Stimulated activated naive B cell treated with anti-CD40 and anti-IgM and Interleukin-4, amounts not matched to agents 10 μg/mL and 1 μg/mL and 100 μg/mL, for 72 hours (primary cell): ENCODE results near the gene CD247.

Source experiments
- ATAC-seq, 2 donors: fragments of 150-1000 bp; cut with Tn5 transposase; replicated peaks; 2 replicates each; pipeline ENCODE4 v1.10.0; 2021; ENCODE audit warnings: moderate library complexity in 1 of 2
- DNase-seq: peaks from one replicate; pipeline ENCODE4 v3.0.0; 2021
- H3K27ac Mint-ChIP-seq: one replicate; pipeline ENCODE4 v1.8.0; 2022; ENCODE audit warnings: mild to moderate bottlenecking, mixed read lengths
- H3K27me3 Mint-ChIP-seq, 2 donors: one replicate each; pipeline ENCODE4 v1.8.0; 2022; ENCODE audit warnings: mixed read lengths in 2 of 2
- H3K36me3 Mint-ChIP-seq, 2 donors: one replicate each; pipeline ENCODE4 v1.8.0; 2022; ENCODE audit warnings: mixed read lengths in 2 of 2, mild to moderate bottlenecking in 1 of 2
- H3K4me1 Mint-ChIP-seq, 2 donors: one replicate each; pipeline ENCODE4 v1.8.0; 2022; ENCODE audit warnings: mixed read lengths in 2 of 2, mild to moderate bottlenecking in 1 of 2
- H3K4me3 Mint-ChIP-seq, 2 donors: one replicate each; pipeline ENCODE4 v1.8.0; 2022; ENCODE audit warnings: mild to moderate bottlenecking in 2 of 2, mixed read lengths in 2 of 2, moderate library complexity in 1 of 2
- H3K9me3 Mint-ChIP-seq, 2 donors: one replicate each; pipeline ENCODE4 v1.8.0; 2022; ENCODE audit warnings: mixed read lengths in 2 of 2, mild to moderate bottlenecking in 1 of 2

The CD247 gene

GRCh38 chr1:167416506-167416905 lies 101.8 kb downstream of the CD247 start:
- Mint-ChIP-seq H3K27me3 (no peaks in the 10 kb centered on the region), H3K36me3 (peaks cover 16 to 35% of the 10 kb centered on the region in 2 donors), H3K9me3 (no peaks in the 10 kb centered on the region), H3K27ac (no peak overlapping the region), H3K4me3 (no peak overlapping the region), H3K4me1 (peaks cover 7 to 27% of the 10 kb centered on the region in 2 donors)
- ATAC-seq (no peak), DNase-seq (no peak)

- ATAC-seq (no peak), DNase-seq (no peak)
- H3K27me3 Mint-ChIP-seq = no peaks in the 10 kb centered on the region
- H3K4me3 Mint-ChIP-seq = no peak overlapping the region
- H3K27ac Mint-ChIP-seq = no peak overlapping the region
- peaks cover 6 to 20% of the 10 kb centered on the region in 2 donors for H3K4me1 Mint-ChIP-seq
- peaks cover 16 to 37% of the 10 kb centered on the region in 2 donors for H3K36me3 Mint-ChIP-seq
- H3K9me3 Mint-ChIP-seq = no peaks in the 10 kb centered on the region
Measured at GRCh38 chr1:167413328-167413727, 105.0 kb downstream of the CD247 start.

DNA sequence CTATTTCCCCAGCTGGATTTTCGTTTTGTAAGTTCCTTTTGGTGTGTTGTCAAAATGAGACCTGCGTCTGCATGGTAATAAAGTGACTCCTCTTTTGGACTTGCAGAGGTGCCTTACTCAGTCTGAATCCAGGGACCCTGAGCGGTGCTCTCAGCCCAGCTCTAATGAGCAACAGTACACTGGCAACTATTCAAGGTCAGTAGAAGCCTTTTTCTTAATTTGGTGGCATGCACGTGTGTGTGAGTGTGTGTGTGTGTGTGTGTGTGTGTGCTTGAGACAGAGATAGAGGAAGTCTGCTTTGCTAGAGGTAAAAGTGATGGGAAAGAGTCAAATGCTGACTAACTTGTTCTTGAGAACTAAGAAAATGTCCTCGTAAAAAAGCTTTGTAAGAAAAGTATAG lies 105.4 kb downstream of the CD247 start:
- H3K9me3 Mint-ChIP-seq = no peaks in the 10 kb centered on the region
- peaks cover 3 to 16% of the 10 kb centered on the region in 2 donors for H3K4me1 Mint-ChIP-seq
- DNase-seq = no peak
- H3K4me3 Mint-ChIP-seq = no peak overlapping the region
- no peak overlapping the region for H3K27ac Mint-ChIP-seq
- H3K27me3 Mint-ChIP-seq = no peaks in the 10 kb centered on the region
- peaks cover 16 to 41% of the 10 kb centered on the region in 2 donors for H3K36me3 Mint-ChIP-seq
- no peak for ATAC-seq

DNA sequence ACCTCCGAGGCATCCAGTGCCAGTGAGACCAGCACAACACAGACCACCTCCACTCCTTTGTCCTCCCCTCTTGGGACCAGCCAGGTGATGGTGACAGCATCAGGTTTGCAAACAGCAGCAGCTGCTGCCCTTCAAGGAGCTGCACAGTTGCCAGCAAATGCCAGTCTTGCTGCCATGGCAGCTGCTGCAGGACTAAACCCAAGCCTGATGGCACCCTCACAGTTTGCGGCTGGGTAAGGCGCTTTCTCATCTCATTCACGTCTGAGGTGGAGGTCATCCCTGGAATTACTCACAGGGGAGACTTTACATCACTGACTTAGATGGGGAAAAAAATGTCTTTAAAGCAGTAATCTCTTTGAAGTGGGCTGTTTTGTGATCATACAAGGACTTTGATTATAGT lies 106.3 kb downstream of the CD247 start:
- ATAC-seq (no peak), DNase-seq (no peak)
- no peaks in the 10 kb centered on the region for H3K9me3 Mint-ChIP-seq

GRCh38 chr1:167409183-167409582 lies 109.1 kb downstream of the CD247 start:
- Mint-ChIP-seq H3K36me3 (peaks cover 21 to 48% of the 10 kb centered on the region in 2 donors), H3K4me1 (peaks cover 0 to 8% of the 10 kb centered on the region in 2 donors), H3K27ac (no peak overlapping the region), H3K27me3 (no peaks in the 10 kb centered on the region), H3K4me3 (no peak overlapping the region), H3K9me3 (no peaks in the 10 kb centered on the region)
- no peak for DNase-seq
- no peak for ATAC-seq

More for the DNA sequence above, 106.3 kb downstream of the CD247 start:
- Mint-ChIP-seq H3K4me1 (peaks cover under 1 to 8% of the 10 kb centered on the region in 2 donors), H3K4me3 (no peak overlapping the region), H3K27ac (no peak overlapping the region), H3K27me3 (no peaks in the 10 kb centered on the region), H3K36me3 (peaks cover 16 to 46% of the 10 kb centered on the region in 2 donors)

- H3K27ac Mint-ChIP-seq = no peak overlapping the region
- no peaks in the 10 kb centered on the region for H3K9me3 Mint-ChIP-seq
- H3K4me1 Mint-ChIP-seq = peaks cover 0 to 8% of the 10 kb centered on the region in 2 donors
- ATAC-seq = no peak
- no peak overlapping the region for H3K4me3 Mint-ChIP-seq
- H3K27me3 Mint-ChIP-seq = no peaks in the 10 kb centered on the region
- no peak for DNase-seq
- H3K36me3 Mint-ChIP-seq = peaks cover 24 to 48% of the 10 kb centered on the region in 2 donors
Measured at GRCh38 chr1:167408355-167408754, 110.0 kb downstream of the CD247 start.

DNA sequence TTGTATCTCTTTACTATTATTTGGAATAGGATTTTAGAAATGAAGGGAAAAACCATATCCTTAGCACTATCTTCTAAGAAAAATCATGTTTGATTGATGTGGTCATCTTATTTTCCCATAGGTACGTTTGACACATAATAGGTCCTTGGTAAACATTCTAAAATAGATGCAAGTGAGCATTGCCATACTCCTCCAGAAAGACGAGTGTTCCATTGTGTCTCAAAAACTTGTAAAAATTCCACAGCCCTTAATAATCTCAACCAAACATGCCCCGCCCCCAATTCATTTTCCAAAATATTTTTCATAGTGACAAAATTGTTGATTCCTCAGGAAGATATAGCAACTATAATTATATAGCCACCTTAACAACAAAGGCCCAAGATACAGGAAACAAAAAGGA lies 113.4 kb downstream of the CD247 start:
- Mint-ChIP-seq H3K4me1 (no peaks in the 10 kb centered on the region), H3K4me3 (no peak overlapping the region), H3K36me3 (peaks cover 26 to 43% of the 10 kb centered on the region in 2 donors), H3K27ac (no peak overlapping the region), H3K9me3 (no peaks in the 10 kb centered on the region), H3K27me3 (no peaks in the 10 kb centered on the region)
- no peak for ATAC-seq
- no peak for DNase-seq

- Mint-ChIP-seq H3K9me3 (no peaks in the 10 kb centered on the region), H3K27ac (no peak overlapping the region), H3K4me1 (no peaks in the 10 kb centered on the region), H3K27me3 (no peaks in the 10 kb centered on the region), H3K4me3 (no peak overlapping the region), H3K36me3 (peaks cover 26 to 40% of the 10 kb centered on the region in 2 donors)
- ATAC-seq = no peak
- no peak for DNase-seq
Measured at GRCh38 chr1:167404161-167404888, 114.0 kb downstream of the CD247 start.

DNA sequence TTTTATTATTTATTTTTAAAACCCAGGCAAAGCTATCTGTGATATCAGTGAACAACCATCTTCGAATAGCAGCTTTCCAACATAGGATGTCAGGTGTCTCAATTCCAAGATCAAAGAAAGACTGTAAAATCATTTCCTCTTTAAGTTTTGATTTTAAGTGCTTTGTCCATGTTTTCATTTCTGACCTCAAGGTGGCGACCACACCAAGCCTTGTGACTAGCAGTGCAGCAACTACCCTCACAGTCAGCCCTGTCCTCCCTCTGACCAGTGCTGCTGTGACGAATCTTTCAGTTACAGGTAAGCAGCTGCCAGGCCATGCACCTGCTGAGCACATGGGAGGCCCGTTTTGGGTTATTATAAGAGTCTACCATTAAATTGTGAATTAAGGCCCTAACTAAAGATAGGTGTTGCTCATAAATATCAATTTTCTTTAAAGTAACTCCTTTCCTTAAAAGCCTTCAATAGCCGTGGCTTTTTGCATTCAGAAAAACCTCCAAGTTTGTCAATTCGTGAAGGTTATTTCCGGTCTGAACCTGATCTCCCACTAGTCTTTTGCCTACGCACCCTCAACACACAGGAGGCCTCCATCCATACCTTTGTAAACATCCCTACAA lies 117.0 kb downstream of the CD247 start:
- peak; percentile 31 for DNase-seq
- Mint-ChIP-seq H3K9me3 (no peaks in the 10 kb centered on the region), H3K36me3 (peaks cover 35 to 41% of the 10 kb centered on the region in 2 donors), H3K27me3 (no peaks in the 10 kb centered on the region), H3K4me1 (no peaks in the 10 kb centered on the region), H3K27ac (no peak overlapping the region), H3K4me3 (no peak overlapping the region)
- ATAC-seq = peak; percentile 75 to 82

DNA sequence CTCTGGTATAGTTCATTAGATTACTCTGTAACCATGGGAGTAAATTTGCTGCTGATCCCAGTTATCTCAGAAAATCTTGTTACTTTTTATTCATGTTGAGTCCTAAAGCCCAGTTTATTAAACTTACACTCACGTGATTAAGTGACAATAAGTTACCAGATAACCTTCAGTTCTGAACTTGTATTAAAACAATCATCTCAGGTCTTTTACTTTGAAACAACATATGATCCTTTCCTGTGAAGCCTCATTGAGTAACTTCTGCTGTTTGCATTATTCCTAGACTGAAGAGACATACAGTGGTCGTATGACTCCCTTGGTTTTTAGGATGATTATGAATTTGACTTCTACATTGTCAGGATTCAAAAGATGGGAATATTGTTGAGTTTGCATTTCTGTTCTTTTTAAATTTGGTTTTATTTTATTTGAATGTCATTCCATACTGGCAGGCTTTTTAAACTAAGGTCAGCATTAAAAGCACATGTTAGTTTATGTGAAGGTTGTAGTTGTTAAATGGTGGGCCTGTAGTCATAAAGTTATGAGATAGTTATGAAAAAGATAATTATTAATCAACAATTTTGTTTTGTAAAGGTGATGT lies 117.9 kb downstream of the CD247 start:
- DNase-seq (no peak), ATAC-seq (no peak)
- Mint-ChIP-seq H3K27ac (no peak overlapping the region), H3K27me3 (no peaks in the 10 kb centered on the region), H3K4me1 (no peaks in the 10 kb centered on the region), H3K36me3 (peaks cover 27 to 37% of the 10 kb centered on the region in 2 donors), H3K9me3 (no peaks in the 10 kb centered on the region), H3K4me3 (no peak overlapping the region)

DNA sequence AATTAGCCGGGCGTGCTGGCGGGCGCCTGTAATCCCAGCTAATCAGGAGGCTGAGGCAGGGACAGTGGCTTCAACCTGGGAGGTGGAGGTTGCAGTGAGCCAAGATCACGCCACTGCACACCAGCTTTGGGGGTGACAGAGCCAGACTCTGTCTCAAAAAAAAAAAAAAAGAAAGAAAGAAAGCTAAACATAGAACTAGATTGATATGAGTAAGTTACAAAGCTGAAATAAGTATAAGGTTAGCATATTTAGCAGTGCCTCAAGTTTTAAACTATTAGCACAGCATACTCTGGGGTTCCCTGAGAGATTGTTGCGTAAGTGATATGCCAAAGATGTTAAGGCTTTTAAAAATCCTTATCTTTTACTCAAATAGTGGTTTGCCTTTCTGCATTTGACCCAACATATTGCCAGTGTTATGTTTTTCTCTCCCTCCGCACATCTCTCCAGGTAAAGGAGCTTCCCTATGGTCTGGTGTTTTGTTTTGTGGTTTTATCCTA lies 126.1 kb downstream of the CD247 start:
- ATAC-seq (no peak), DNase-seq (no peak)
- peaks cover 9 to 16% of the 10 kb centered on the region in 2 donors for H3K36me3 Mint-ChIP-seq
- no peaks in the 10 kb centered on the region for H3K27me3 Mint-ChIP-seq
- peak overlapping the region; percentile 20 for H3K27ac Mint-ChIP-seq
- H3K4me3 Mint-ChIP-seq = no peak overlapping the region
- H3K9me3 Mint-ChIP-seq = no peaks in the 10 kb centered on the region
- H3K4me1 Mint-ChIP-seq = peaks cover under 1 to 3% of the 10 kb centered on the region in 2 donors

DNA sequence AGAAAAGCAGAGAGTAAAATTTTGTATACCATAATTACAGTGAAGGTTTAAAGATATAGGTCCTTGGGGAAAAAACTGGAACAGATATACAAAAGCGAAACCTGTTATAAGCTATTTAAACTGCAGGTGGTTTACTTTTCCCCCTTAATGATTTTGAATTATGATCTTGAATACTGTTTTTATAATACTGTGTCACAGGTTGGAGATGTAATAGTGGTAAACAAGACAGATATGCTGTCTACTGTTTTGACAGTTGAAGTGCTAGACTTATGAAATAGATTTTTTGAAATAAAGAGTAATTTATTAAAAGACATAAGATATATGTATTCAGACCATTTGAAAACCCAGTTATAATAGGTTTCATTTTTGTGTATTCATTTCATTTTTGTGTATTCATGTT lies 129.4 kb downstream of the CD247 start:
- H3K27me3 Mint-ChIP-seq = no peaks in the 10 kb centered on the region
- H3K9me3 Mint-ChIP-seq = no peaks in the 10 kb centered on the region
- ATAC-seq (no peak), DNase-seq (no peak)
- no peak overlapping the region for H3K4me3 Mint-ChIP-seq
- no peak overlapping the region for H3K27ac Mint-ChIP-seq
- peaks cover 17 to 32% of the 10 kb centered on the region in 2 donors for H3K36me3 Mint-ChIP-seq
- peaks cover 4 to 10% of the 10 kb centered on the region in 2 donors for H3K4me1 Mint-ChIP-seq

DNA sequence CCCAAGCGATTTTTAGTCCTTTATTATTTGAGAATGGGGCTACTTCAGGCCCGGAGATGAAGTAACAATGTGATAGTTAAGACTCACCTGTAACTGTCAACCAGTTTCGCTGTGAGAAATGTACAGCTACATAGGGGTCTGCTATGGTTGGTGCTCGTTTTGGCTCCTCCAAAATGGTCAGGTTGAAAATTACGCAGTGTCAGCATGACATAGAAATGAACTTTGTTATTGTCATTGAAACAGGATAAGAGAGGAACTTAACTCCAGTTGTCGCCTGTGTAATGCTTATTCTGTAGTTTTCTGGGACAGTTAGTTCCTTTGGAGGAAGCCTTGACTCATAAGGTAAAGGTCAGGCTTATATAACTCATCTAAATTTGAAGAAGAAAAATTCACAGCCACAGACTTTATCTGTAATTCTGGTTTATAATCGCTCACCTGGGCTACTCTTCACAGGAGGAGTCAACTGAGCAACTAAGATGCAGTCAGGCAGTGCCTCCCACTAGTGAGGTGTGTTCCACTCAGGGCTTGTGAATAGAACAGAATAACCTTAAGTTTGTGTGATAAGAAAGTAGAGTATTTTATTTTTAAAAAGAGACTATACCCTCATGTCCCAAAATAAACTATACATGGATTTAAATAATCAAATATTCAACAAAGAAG lies 130.9 kb downstream of the CD247 start:
- Mint-ChIP-seq H3K4me3 (no peak overlapping the region), H3K36me3 (peaks cover 20 to 34% of the 10 kb centered on the region in 2 donors)
- no peak for DNase-seq

More for the DNA sequence above, 130.9 kb downstream of the CD247 start:
- H3K9me3 Mint-ChIP-seq = no peaks in the 10 kb centered on the region
- peaks cover 4 to 10% of the 10 kb centered on the region in 2 donors for H3K4me1 Mint-ChIP-seq
- H3K27ac Mint-ChIP-seq = peak overlapping the region; percentile 59
- ATAC-seq = no peak
- no peaks in the 10 kb centered on the region for H3K27me3 Mint-ChIP-seq
